H1 (cell line): ENCODE data around the gene RBM6. TPM values are rescaled to one million over a fixed set of nuclear protein-coding genes. Genes with fewer than 3 reads are reported as not detected.

Experiments used
- CTCF ChIA-PET: fragments of 300-600 bp; sonication (Branson Sonifier 250); formaldehyde crosslinking; loops from one replicate; lab custom pipeline; 2021; ENCODE audit not compliant: partially characterized antibody; lab: Charles Lee
- POLR2A ChIA-PET: fragments of 300-600 bp; sonication (Branson Sonifier 250); formaldehyde crosslinking; loops from one replicate; lab custom pipeline; 2021; ENCODE audit warnings: inconsistent platforms; ENCODE audit not compliant: partially characterized antibody; lab: Charles Lee
- DNase-seq, 2 experiments: peaks; one replicate each; pipeline versions ENCODE4 v3.0.0 to v3.0.0-alpha.2; 2010 to 2022; ENCODE audit warnings: low spot score in 2 of 2, low read depth in 1 of 2, mixed read lengths in 1 of 2
- FAIRE-seq: peaks from 2 replicates; lab custom pipeline; 2011; peaks lifted over from hg19 to GRCh38; lab: Jason Lieb, UNC
- H2AFZ ChIP-seq: 2 replicates; pipeline ENCODE4 v1.8.1; 2012; ENCODE audit warnings: low read length, inconsistent platforms
- H2AK5ac ChIP-seq: 2 replicates; pipeline ENCODE4 v1.6.1; 2013; ENCODE audit warnings: low read depth, low read length
- H2BK120ac ChIP-seq: replicated peaks from 2 replicates; pipeline ENCODE3; 2013; ENCODE audit warnings: low read depth, low read length, inconsistent platforms
- H2BK12ac ChIP-seq: 2 replicates; pipeline ENCODE4 v1.6.1; 2013; ENCODE audit warnings: low read depth, low read length
- H2BK15ac ChIP-seq: 2 replicates; pipeline ENCODE4 v1.6.1; 2013; ENCODE audit warnings: low read length
- H2BK20ac ChIP-seq: 2 replicates; pipeline ENCODE4 v1.6.1; 2013; ENCODE audit warnings: low read length
- H2BK5ac ChIP-seq: 2 replicates; pipeline ENCODE4 v1.6.1; 2013; ENCODE audit warnings: low read depth, low read length
- H3K14ac ChIP-seq: 2 replicates; pipeline ENCODE4 v1.6.1; 2013; ENCODE audit warnings: inconsistent platforms; ENCODE audit not compliant: insufficient read length
- H3K18ac ChIP-seq: 2 replicates; pipeline ENCODE4 v1.6.1; 2013; ENCODE audit warnings: low read length; ENCODE audit errors: extremely low read depth
- H3K23ac ChIP-seq: 2 replicates; pipeline ENCODE4 v1.6.1; 2013; ENCODE audit warnings: inconsistent platforms; ENCODE audit not compliant: insufficient read length
- H3K23me2 ChIP-seq: 2 replicates; pipeline ENCODE4 v1.6.1; 2013; ENCODE audit warnings: low read depth, low read length
- H3K27ac ChIP-seq: 2 replicates; pipeline ENCODE4 v1.6.1; 2011; ENCODE audit warnings: low read depth, low read length, inconsistent platforms
- H3K27me3 ChIP-seq, 4 experiments: replicated peaks in 1 of 4; 1 replicate in 1 of 4; 2 replicates in 3 of 4; pipeline versions ENCODE4 v1.6.1 to v1.8.1; 2011 to 2013; ENCODE audit warnings: low read length in 3 of 4, mild to moderate bottlenecking in 3 of 4, inconsistent platforms in 2 of 4, mixed read lengths in 2 of 4, moderate library complexity in 1 of 4; ENCODE audit not compliant: control insufficient read depth in 3 of 4, insufficient read depth in 3 of 4; ENCODE audit errors: extremely low read depth in 1 of 4
- H3K36me3 ChIP-seq, 4 experiments: 2 replicates each; pipeline versions ENCODE4 v1.6.1 to v1.8.1; 2011 to 2013; ENCODE audit warnings: mild to moderate bottlenecking in 4 of 4, low read length in 3 of 4, moderate library complexity in 2 of 4, control low read depth in 1 of 4, inconsistent platforms in 1 of 4; ENCODE audit not compliant: insufficient read depth in 4 of 4, control insufficient read depth in 2 of 4
- H3K4ac ChIP-seq: replicated peaks from 2 replicates; pipeline ENCODE3; 2013; ENCODE audit warnings: low read length, low read depth, mixed read lengths, inconsistent platforms; ENCODE audit not compliant: insufficient read length
- H3K4me1 ChIP-seq, 4 experiments: replicated peaks in 1 of 4; 1 replicate in 1 of 4; 2 replicates in 3 of 4; pipeline versions ENCODE4 v1.6.1 to v1.8.1; 2011 to 2013; ENCODE audit warnings: low read length in 3 of 4, inconsistent platforms in 2 of 4, mixed read lengths in 1 of 4; ENCODE audit not compliant: insufficient read depth in 4 of 4, control insufficient read depth in 3 of 4
- H3K4me2 ChIP-seq, 2 experiments: 2 replicates each; pipeline versions ENCODE4 v1.6.1 to v1.8.1; 2011 to 2013; ENCODE audit warnings: low read depth in 2 of 2, low read length in 2 of 2, control low read depth in 1 of 2, inconsistent platforms in 1 of 2, mild to moderate bottlenecking in 1 of 2; ENCODE audit not compliant: insufficient read depth in 1 of 2
- H3K4me3 ChIP-seq, 4 experiments: fragments of 200-600, 300-600 bp in 1 of 4; sonication (generic), shearing (Covaris generic), sonication (Bioruptor Twin) in 1 of 4; 2 replicates each; pipeline versions ENCODE4 v1.5.1 to v1.8.1; 2011 to 2016; ENCODE audit warnings: low read length in 4 of 4, low read depth in 3 of 4, control low read depth in 2 of 4, inconsistent platforms in 2 of 4, mild to moderate bottlenecking in 2 of 4, mixed read lengths in 1 of 4, moderate library complexity in 1 of 4; ENCODE audit not compliant: insufficient read depth in 2 of 4; ENCODE audit errors: extremely low read depth in 1 of 4
- H3K56ac ChIP-seq: replicated peaks from 2 replicates; pipeline ENCODE3; 2013; ENCODE audit warnings: low read depth, mild to moderate bottlenecking, mixed read lengths, low read length, inconsistent platforms; ENCODE audit not compliant: insufficient read length
- H3K79me1 ChIP-seq: 2 replicates; pipeline ENCODE4 v1.6.1; 2013; ENCODE audit warnings: low read depth, low read length, control low read depth
- H3K79me2 ChIP-seq, 2 experiments: 2 replicates each; pipeline versions ENCODE4 v1.6.1 to v1.8.1; 2012 to 2013; ENCODE audit warnings: low read length in 2 of 2, mild to moderate bottlenecking in 2 of 2, inconsistent platforms in 1 of 2; ENCODE audit not compliant: insufficient read depth in 2 of 2, control insufficient read depth in 1 of 2
- H3K9ac ChIP-seq, 4 experiments: replicated peaks in 1 of 4; 1 replicate in 1 of 4; 2 replicates in 3 of 4; pipeline versions ENCODE4 v1.6.1 to v1.8.1; 2011 to 2013; ENCODE audit warnings: low read depth in 3 of 4, low read length in 3 of 4, control low read depth in 2 of 4, mild to moderate bottlenecking in 2 of 4, moderate library complexity in 2 of 4, inconsistent platforms in 1 of 4; ENCODE audit errors: extremely low read depth in 1 of 4
- H3K9me3 ChIP-seq, 2 experiments: 2 replicates each; pipeline versions ENCODE4 v1.6.1 to v1.8.1; 2012 to 2013; ENCODE audit warnings: mild to moderate bottlenecking in 2 of 2, moderate library complexity in 2 of 2, control low read depth in 1 of 2, inconsistent platforms in 1 of 2, low read depth in 1 of 2, low read length in 1 of 2, mixed read lengths in 1 of 2; ENCODE audit not compliant: insufficient read depth in 2 of 2
- H4K20me1 ChIP-seq, 2 experiments: replicated peaks in 1 of 2; 2 replicates each; pipeline versions ENCODE3 to v1.8.1; 2011 to 2013; ENCODE audit warnings: inconsistent platforms in 2 of 2, low read length in 2 of 2, mild to moderate bottlenecking in 1 of 2; ENCODE audit not compliant: insufficient read depth in 2 of 2, control insufficient read depth in 1 of 2
- H4K5ac ChIP-seq: 2 replicates; pipeline ENCODE4 v1.6.1; 2013; ENCODE audit warnings: low read length, low read depth, mixed read lengths, inconsistent platforms; ENCODE audit not compliant: insufficient read length
- H4K8ac ChIP-seq: 2 replicates; pipeline ENCODE4 v1.8.0; 2013; ENCODE audit warnings: mild to moderate bottlenecking, moderate library complexity, low read length, inconsistent platforms; ENCODE audit not compliant: insufficient read depth; ENCODE audit errors: extremely low read depth
- H4K91ac ChIP-seq: replicated peaks from 2 replicates; pipeline ENCODE3; 2013; ENCODE audit warnings: low read length, mixed read lengths, inconsistent platforms; ENCODE audit not compliant: insufficient read length
- ATF3 ChIP-seq: IDR thresholded peaks from 2 replicates; pipeline ENCODE4 v1.6.1; 2011; ENCODE audit warnings: low read depth, mild to moderate bottlenecking, low read length; ENCODE audit not compliant: insufficient read depth
- CREB1 ChIP-seq: IDR thresholded peaks from 2 replicates; pipeline ENCODE4 v1.6.1; 2012; ENCODE audit warnings: inconsistent platforms
- KDM4A ChIP-seq: IDR thresholded peaks from one replicate; pipeline ENCODE4 v1.7.1; 2012; ENCODE audit warnings: low read depth, mild to moderate bottlenecking, moderate library complexity, low read length, inconsistent platforms; ENCODE audit not compliant: severe bottlenecking
- NANOG ChIP-seq: IDR thresholded peaks from 2 replicates; pipeline ENCODE4 v1.6.1; 2011; ENCODE audit warnings: low read length, low read depth, mild to moderate bottlenecking, inconsistent platforms; ENCODE audit not compliant: insufficient read depth, poor library complexity, severe bottlenecking
- PHF8 ChIP-seq: fragments of 200-600 bp; sonication (generic); conservative IDR thresholded peaks from 2 replicates; pipeline ENCODE4 v1.7.1; 2012; ENCODE audit warnings: low read depth, mild to moderate bottlenecking, inconsistent platforms, low read length, moderate library complexity
- SAP30 ChIP-seq: fragments of 300-600 bp; sonication (generic); IDR thresholded peaks from 2 replicates; pipeline ENCODE4 v1.7.1; 2012; ENCODE audit warnings: low read length, moderate library complexity, mild to moderate bottlenecking, inconsistent platforms; ENCODE audit not compliant: insufficient read depth, insufficient replicate concordance
- SIN3A ChIP-seq, 2 experiments: IDR thresholded peaks in 1 of 2; conservative IDR thresholded peaks in 1 of 2; 2 replicates each; pipeline ENCODE4 v1.6.1; 2011 to 2012; ENCODE audit warnings: low read length in 2 of 2, improper control_type of control experiment in 1 of 2, low read depth in 1 of 2, mild to moderate bottlenecking in 1 of 2
- SP2 ChIP-seq: IDR thresholded peaks from 2 replicates; pipeline ENCODE4 v1.6.1; 2012; ENCODE audit warnings: mild to moderate bottlenecking, low read length, inconsistent platforms
- TAF7 ChIP-seq: optimal IDR thresholded peaks from 2 replicates; pipeline ENCODE3; 2011; ENCODE audit warnings: low read depth, mild to moderate bottlenecking, inconsistent platforms, low read length, moderate library complexity, borderline replicate concordance
- WGBS, 2 experiments: shearing (Covaris generic) in 1 of 2; methylation state at CpG; one replicate each; pipeline versions ENCODE4 v1.1.6 to v1.1.7; 2013 to 2015; ENCODE audit warnings: low lambda C conversion rate in 2 of 2, mixed read lengths in 2 of 2, inconsistent platforms in 1 of 2, low coverage in 1 of 2, missing lambda C conversion rate in 1 of 2; ENCODE audit not compliant: insufficient replicate concordance in 2 of 2, insufficient coverage in 1 of 2, insufficient read length in 1 of 2; ENCODE audit errors: extremely low coverage in 1 of 2, missing lambda C conversion rate in 1 of 2; 5-methylcytosine and 5-hydroxymethylcytosine counted together
- polyA plus RNA-seq, 7 experiments: library from polyadenylated mRNA; depleted of rRNA in 3 of 7; stranded (reverse) in 5 of 7; unstranded in 2 of 7; fragments of >200 nt in 5 of 7; fragments of 200-250 nt in 2 of 7; gene quantifications; 1 replicate in 5 of 7; 2 replicates in 1 of 7; 4 replicates in 1 of 7; pipeline versions ENCODE4 v1.2.1 to v1.2.3, GENCODE V29; 2011 to 2013; ENCODE audit warnings: missing spikeins in 2 of 7, mixed read lengths in 2 of 7
- total RNA-seq: library from RNA; stranded (reverse); fragmentation: NEBNext Ultra II Directional; extraction: Animal tissue kit (Norgen Biotek cat#: 25700); gene quantifications from 2 replicates; pipeline ENCODE4 v1.2.1, GENCODE V29; 2021

Gene RBM6
- total and polyA plus RNA-seq, 2 of the 8 experiments (the other 6 are each of a cell fraction or from before 2014, with no cell fraction given), result 30.6 to 80.1 TPM

DNA sequence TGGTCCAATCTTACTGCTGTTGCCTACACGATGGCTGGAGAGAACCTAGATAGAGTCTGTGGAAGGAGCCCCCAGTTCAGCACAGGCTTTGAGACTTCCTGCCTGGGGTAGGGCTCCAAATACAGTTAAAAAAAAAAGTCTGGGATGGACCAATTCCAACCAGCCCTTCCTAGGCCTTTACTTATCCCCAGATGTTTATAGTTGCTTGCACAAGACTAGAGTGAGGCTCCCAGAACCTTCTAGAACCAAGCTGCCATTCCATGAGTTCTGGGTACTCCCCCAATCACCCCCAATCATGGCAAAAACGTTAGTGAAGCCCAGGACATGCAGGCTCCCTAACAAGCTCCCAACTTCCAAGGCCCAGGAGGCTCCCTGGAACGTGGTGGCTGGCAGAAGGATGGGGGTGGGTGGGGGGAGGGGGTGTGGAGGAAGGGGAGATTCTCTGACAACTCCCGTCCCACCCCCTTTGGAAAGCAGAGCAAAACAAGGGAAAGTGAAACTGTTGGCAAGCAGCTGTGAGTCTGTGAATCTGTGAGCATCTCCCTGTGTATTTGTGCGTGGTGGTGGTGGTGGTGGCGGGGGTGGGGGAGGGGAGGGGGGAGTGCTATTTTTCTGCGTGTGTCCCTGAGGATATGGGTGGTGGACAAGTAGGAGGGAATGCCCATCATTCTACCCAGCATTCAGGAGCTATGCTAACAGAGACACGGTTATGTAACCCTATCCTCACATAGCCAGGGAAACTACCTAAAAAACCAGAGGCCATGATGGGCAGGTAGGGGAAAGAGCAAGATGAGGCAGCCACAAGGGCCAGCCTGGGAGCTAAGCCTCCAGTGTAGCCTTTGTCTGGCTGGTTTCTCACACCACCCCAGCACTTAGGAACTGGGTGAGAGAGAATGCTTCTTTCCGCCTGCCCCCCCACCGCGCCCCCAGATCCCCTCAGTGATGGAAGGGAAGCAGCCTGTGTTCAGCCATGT, 38.3 kb upstream of the RBM6 start:
- peak overlapping the region; percentile 45; the same call in 1 of the 2 replicates for H4K8ac ChIP-seq
- no peak overlapping the region for H4K91ac ChIP-seq
- H3K56ac ChIP-seq, result no peak overlapping the region
- DNase-seq, result no peak
- H3K79me1 ChIP-seq, result no peaks in the 10 kb centered on the region
- H3K14ac ChIP-seq, result no peak overlapping the region
- ChIA-PET POLR2A (interaction anchor here (0.8 to 3.0 kb wide), 9 partner anchors 9 to 62 kb away, joined by 3 to 16 read pairs (median 5); partner anchors contain the start of genes MON1A and RBM6), CTCF (interaction anchor here (0.7 to 16.1 kb wide), 20 partner anchors 9 to 293 kb away, joined by 3 to 306 read pairs (median 8); partner anchors contain the start of genes CAMKV, CDHR4, INKA1 and MON1A)
- H2BK20ac ChIP-seq, result no peak overlapping the region
- H3K27me3 ChIP-seq, result peaks cover 0 to 3% (median 1%) of the 10 kb centered on the region in 4 experiments; a peak in 3 of 7 replicates
- no peak overlapping the region; a peak in 1 of 4 replicates for H3K4me2 ChIP-seq
- H3K4ac ChIP-seq, result no peak overlapping the region
- 0 out of 2 replicates have a peak overlapping the region, but pooled peaks have one; percentile 71 for H2BK12ac ChIP-seq
- H3K4me3 ChIP-seq, result no peak overlapping the region
- H2BK5ac ChIP-seq, result no peak overlapping the region
- no peaks in the 10 kb centered on the region for H3K9me3 ChIP-seq
- no peak overlapping the region for H4K5ac ChIP-seq
- no peak overlapping the region for H2AK5ac ChIP-seq
- peaks cover 0 to 21% (median 14%) of the 10 kb centered on the region in 4 experiments; a peak in 6 of 7 replicates for H3K4me1 ChIP-seq
- H3K79me2 ChIP-seq, result no peaks in the 10 kb centered on the region
- H3K18ac ChIP-seq, result no peak overlapping the region
- no peak for FAIRE-seq
- H4K20me1 ChIP-seq, result peaks cover 0 to 2% of the 10 kb centered on the region in 2 experiments
- no peak overlapping the region for H2AFZ ChIP-seq
- no peak overlapping the region for H2BK120ac ChIP-seq
- no peaks in the 10 kb centered on the region for H3K36me3 ChIP-seq
- no peak overlapping the region; the same call in 1 of the 2 replicates for H3K27ac ChIP-seq
- WGBS, 2 experiments, result 82% methylated on average over 8 of the region's 11 CpGs; no CpG with 5 or more reads in 1 of the 2 experiments
- H3K23ac ChIP-seq, result no peak overlapping the region
- no peaks in the 10 kb centered on the region; the same call in 1 of the 2 replicates for H3K23me2 ChIP-seq
- H2BK15ac ChIP-seq, result no peak overlapping the region
- no peak overlapping the region for H3K9ac ChIP-seq
- TF ChIP-seq PHF8 (no peak), SIN3A (conservative IDR thresholded peaks at IDR 0.05 in 1 of 2, IDR thresholded peaks at IDR 0.05 in 1 of 2; ENCODE audit: low read depth in 1 of 2, low read length in 2 of 2) (no peak), SP2 (no peak), TAF7 (no peak), NANOG (no peak), KDM4A (no peak), SAP30 (no peak), CREB1 (no peak), ATF3 (no peak)
